Cerebellar nuclear complex (tissue), 1 donor: ENCODE results near the gene NCAPG2.
"Not testable (repeated sequence)": the region's sequence is repeated elsewhere in the genome, so short reads cannot be mapped to it uniquely, and the experiment has no call there.

Experiments
- DNase-seq, 2 experiments: peaks; one replicate each; lab custom pipeline; 2025; lab: John Stamatoyannopoulos, UW

NCAPG2 gene

GRCh38 chr7:158633055-158633956, 71.3 kb downstream of the NCAPG2 start:
- no peak for DNase-seq

GRCh38 chr7:158631574-158632195, 72.9 kb downstream of the NCAPG2 start:
- no peak for DNase-seq

GRCh38 chr7:158626289-158626688, 78.3 kb downstream of the NCAPG2 start:
- not testable (repeated sequence) for DNase-seq

GRCh38 chr7:158623241-158623640, 81.4 kb downstream of the NCAPG2 start:
- no peak for DNase-seq

GRCh38 chr7:158620839-158621441, 83.7 kb downstream of the NCAPG2 start:
- DNase-seq = no peak

GRCh38 chr7:158620418-158620817, 84.2 kb downstream of the NCAPG2 start:
- no peak for DNase-seq

GRCh38 chr7:158618745-158619140, 85.9 kb downstream of the NCAPG2 start:
- DNase-seq = no peak

- DNase-seq = no peak
Observed at GRCh38 chr7:158617737-158618128, 86.9 kb downstream of the NCAPG2 start.

GRCh38 chr7:158616050-158616449, 88.6 kb downstream of the NCAPG2 start:
- DNase-seq = no peak

GRCh38 chr7:158614700-158615099, 89.9 kb downstream of the NCAPG2 start:
- DNase-seq = no peak

GRCh38 chr7:158613481-158613880, 91.1 kb downstream of the NCAPG2 start:
- DNase-seq = no peak

GRCh38 chr7:158612546-158612945, 92.1 kb downstream of the NCAPG2 start:
- no peak for DNase-seq

GRCh38 chr7:158611541-158611940, 93.1 kb downstream of the NCAPG2 start:
- DNase-seq = no peak

GRCh38 chr7:158609313-158609974, 95.2 kb downstream of the NCAPG2 start:
- DNase-seq = no peak

GRCh38 chr7:158607563-158607962, 97.0 kb downstream of the NCAPG2 start:
- no peak for DNase-seq

- no peak for DNase-seq
Observed at GRCh38 chr7:158606671-158607424, 97.8 kb downstream of the NCAPG2 start.

GRCh38 chr7:158606129-158606528, 98.5 kb downstream of the NCAPG2 start:
- no peak for DNase-seq

- DNase-seq = no peak
Observed at GRCh38 chr7:158603773-158604755, 100.5 kb downstream of the NCAPG2 start.

GRCh38 chr7:158602905-158603772, 101.5 kb downstream of the NCAPG2 start:
- DNase-seq = no peak
